GM18498 (cell line): ENCODE data around the gene CEP72.
"Not testable (repeated sequence)": the region's sequence is repeated elsewhere in the genome, so short reads cannot be mapped to it uniquely, and the experiment has no call there.

Experiments used
- ATAC-seq: cut with Tn5 transposase; IDR thresholded peaks from one replicate; pipeline ENCODE4 v1.9.1; 2021; ENCODE audit warnings: mild to moderate bottlenecking, moderate library complexity; ENCODE audit not compliant: unreplicated experiment

CEP72 gene

GRCh38 chr5:580436-580835 lies 31.7 kb upstream of the CEP72 start:
- ATAC-seq = no peak

- ATAC-seq = no peak
Measured at GRCh38 chr5:581266-581665, 30.9 kb upstream of the CEP72 start.

- ATAC-seq = no peak
Measured at GRCh38 chr5:581941-582340, 30.2 kb upstream of the CEP72 start.

- not testable (repeated sequence) for ATAC-seq
Measured at GRCh38 chr5:582445-582844, 29.7 kb upstream of the CEP72 start.

- no peak for ATAC-seq
Measured at GRCh38 chr5:582936-583635, 29.1 kb upstream of the CEP72 start.

- no peak for ATAC-seq
Measured at GRCh38 chr5:583645-584044, 28.5 kb upstream of the CEP72 start.

- ATAC-seq = no peak
Measured at GRCh38 chr5:584216-584615, 27.9 kb upstream of the CEP72 start.

- ATAC-seq = no peak
Measured at GRCh38 chr5:584846-585245, 27.3 kb upstream of the CEP72 start.

- no peak for ATAC-seq
Measured at GRCh38 chr5:585556-585955, 26.6 kb upstream of the CEP72 start.

- ATAC-seq = no peak
Measured at GRCh38 chr5:585962-586628, 26.0 kb upstream of the CEP72 start.

- ATAC-seq = no peak
Measured at GRCh38 chr5:586751-587285, 25.3 kb upstream of the CEP72 start.

- ATAC-seq = no peak
Measured at GRCh38 chr5:587403-587802, 24.7 kb upstream of the CEP72 start.

GRCh38 chr5:588406-588995 lies 23.6 kb upstream of the CEP72 start:
- no peak for ATAC-seq

- ATAC-seq = no peak
Measured at GRCh38 chr5:589173-589572, 23.0 kb upstream of the CEP72 start.

GRCh38 chr5:589588-589987 lies 22.6 kb upstream of the CEP72 start:
- no peak for ATAC-seq

- no peak for ATAC-seq
Measured at GRCh38 chr5:590346-590745, 21.8 kb upstream of the CEP72 start.

- ATAC-seq = no peak
Measured at GRCh38 chr5:591746-592145, 20.4 kb upstream of the CEP72 start.

- ATAC-seq = no peak
Measured at GRCh38 chr5:592158-592557, 20.0 kb upstream of the CEP72 start.

- no peak for ATAC-seq
Measured at GRCh38 chr5:593511-593910, 18.6 kb upstream of the CEP72 start.

- ATAC-seq = no peak
Measured at GRCh38 chr5:594226-594860, 17.8 kb upstream of the CEP72 start.

- no peak for ATAC-seq
Measured at GRCh38 chr5:595285-595875, 16.8 kb upstream of the CEP72 start.
